A673 (cell line): ENCODE measurements around the gene TFAP2A.

Experiments used
- CTCF ChIP-seq: fragments of 300-800, 200-600 bp; sonication (generic); conservative IDR thresholded peaks from 2 replicates; pipeline ENCODE4 v1.5.1; 2017; ENCODE audit warnings: low read depth, mild to moderate bottlenecking, antibody characterized with exemption, low read length, moderate library complexity, mixed read lengths
- EZH2 ChIP-seq: fragments of 200-600 bp; sonication (generic); IDR thresholded peaks from 2 replicates; pipeline ENCODE4 v1.6.1; 2017; ENCODE audit warnings: borderline replicate concordance, low read depth, mild to moderate bottlenecking, mixed read lengths, antibody characterized with exemption, low read length; ENCODE audit not compliant: poor library complexity, severe bottlenecking

DNA sequence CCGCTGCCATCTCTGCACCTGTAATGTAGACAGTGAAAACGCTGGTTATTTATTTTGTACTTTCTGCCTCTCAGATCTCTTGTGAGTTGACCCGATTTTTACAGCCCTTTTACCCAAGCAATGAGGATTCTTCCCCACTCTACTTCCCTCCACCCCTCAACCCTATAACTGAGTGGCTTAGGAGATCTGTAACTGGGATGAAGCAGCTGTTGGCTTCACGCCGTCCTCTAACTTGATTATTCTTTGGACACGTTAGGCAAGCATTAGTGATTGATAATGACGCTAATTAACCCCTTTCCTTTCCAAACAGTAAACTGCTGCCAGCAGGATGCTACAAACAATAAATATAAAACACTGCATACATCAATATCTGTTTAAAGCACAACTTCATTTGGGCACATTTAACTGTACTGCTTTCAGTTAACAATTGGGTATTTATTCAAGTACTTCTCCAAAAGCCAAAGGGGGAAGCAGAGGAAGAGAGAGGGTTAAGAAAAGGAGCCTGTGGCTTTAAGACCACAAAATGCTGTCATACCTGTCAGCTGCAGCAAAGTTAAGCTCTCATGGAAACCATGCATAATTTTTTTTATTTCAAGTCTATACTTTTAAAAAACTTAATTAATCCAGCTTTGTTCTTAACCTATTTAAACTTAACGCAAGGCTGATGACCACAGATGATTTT, 21.2 kb downstream of the TFAP2A start:
- TF ChIP-seq CTCF = no peak
- no peak for TF ChIP-seq EZH2
